Thoracic aorta (tissue), 2 donors: ENCODE data around the gene PBRM1. TPM values are rescaled to one million over a fixed set of nuclear protein-coding genes. Genes with fewer than 3 reads are reported as not detected.

Experiments
- ATAC-seq: fragments of 150-250 bp; one replicate; pipeline ENCODE4 v1.8.0; 2017; ENCODE audit warnings: low read depth; ENCODE audit not compliant: insufficient number of reproducible peaks, low FRiP score
- DNase-seq: peaks from one replicate; pipeline ENCODE4 v3.0.0-alpha.2; 2020; ENCODE audit warnings: low spot score
- H3K27ac ChIP-seq, 2 donors: fragments of 200-600 bp; sonication (generic); 1 replicate in 1 of 2; 2 replicates in 1 of 2; pipeline ENCODE4 v1.5.1; 2016; ENCODE audit warnings: mild to moderate bottlenecking in 2 of 2, moderate library complexity in 2 of 2
- H3K27me3 ChIP-seq: fragments of 200-600 bp; sonication (generic); replicated peaks from 2 replicates; pipeline ENCODE4 v1.6.0; 2016; ENCODE audit warnings: mild to moderate bottlenecking; ENCODE audit not compliant: insufficient read depth
- H3K36me3 ChIP-seq: fragments of 200-600 bp; sonication (generic); one replicate; pipeline ENCODE4 v1.5.1; 2016
- H3K4me1 ChIP-seq, 2 donors: fragments of 200-600 bp; sonication (generic); 1 replicate in 1 of 2; 2 replicates in 1 of 2; pipeline versions ENCODE4 v1.5.1 to v1.6.0; 2016; ENCODE audit warnings: low read depth in 2 of 2, mild to moderate bottlenecking in 1 of 2; ENCODE audit not compliant: control insufficient read depth in 1 of 2
- H3K4me3 ChIP-seq: fragments of 200-600 bp; sonication (generic); 2 replicates; pipeline ENCODE4 v1.5.1; 2016; ENCODE audit warnings: mild to moderate bottlenecking
- H3K9me3 ChIP-seq: fragments of 200-600 bp; sonication (generic); 2 replicates; pipeline ENCODE4 v1.5.1; 2016
- CTCF ChIP-seq: fragments of 200-600 bp; sonication (generic); IDR thresholded peaks from one replicate; pipeline ENCODE4 v1.5.1; 2019; ENCODE audit warnings: antibody characterized with exemption
- total RNA-seq, 2 donors: library from RNA; depleted of rRNA; stranded (reverse); fragments of >200 nt; gene quantifications; one replicate each; pipeline versions ENCODE4 v1.1.0 to v1.2.3, GENCODE V29; 2016

PBRM1 gene
- total RNA-seq, 2 donors from 2014 or later, result 84.5 to 87.2 TPM

- Histone ChIP-seq H3K9me3 (no peaks in the 10 kb centered on the region), H3K4me3 (no peak overlapping the region), H3K4me1 (no peaks in the 10 kb centered on the region), H3K27ac (no peak overlapping the region), H3K27me3 (no peaks in the 10 kb centered on the region), H3K36me3 (peaks cover 61% of the 10 kb centered on the region)
- no peak for ATAC-seq
- TF ChIP-seq CTCF, result no peak
- no peak for DNase-seq
These were observed 10.3 kb upstream of the PBRM1 start for GRCh38 chr3:52695798-52696671.

GRCh38 chr3:52694528-52695189 is 8.9 kb upstream of the PBRM1 start:
- Histone ChIP-seq H3K4me3 (no peak overlapping the region), H3K4me1 (no peaks in the 10 kb centered on the region), H3K27me3 (no peaks in the 10 kb centered on the region), H3K27ac (no peak overlapping the region), H3K36me3 (peaks cover 75% of the 10 kb centered on the region), H3K9me3 (no peaks in the 10 kb centered on the region)
- no peak for ATAC-seq
- TF ChIP-seq CTCF, result no peak
- no peak for DNase-seq

GRCh38 chr3:52693071-52693470 is 7.4 kb upstream of the PBRM1 start:
- TF ChIP-seq CTCF, result no peak
- peaks cover 90% of the 10 kb centered on the region for H3K36me3 ChIP-seq

GRCh38 chr3:52690560-52690959 is 4.8 kb upstream of the PBRM1 start:
- no peak for DNase-seq
- Histone ChIP-seq H3K9me3 (no peaks in the 10 kb centered on the region), H3K4me3 (no peak overlapping the region), H3K4me1 (peaks cover 5 to 13% of the 10 kb centered on the region in 2 donors), H3K27me3 (no peaks in the 10 kb centered on the region), H3K27ac (no peak overlapping the region), H3K36me3 (peaks cover 77% of the 10 kb centered on the region)
- TF ChIP-seq CTCF, result no peak
- no peak for ATAC-seq

More at GRCh38 chr3:52693071-52693470, 7.4 kb upstream of the PBRM1 start:
- Histone ChIP-seq H3K4me1 (no peaks in the 10 kb centered on the region), H3K9me3 (no peaks in the 10 kb centered on the region), H3K4me3 (no peak overlapping the region), H3K27me3 (no peaks in the 10 kb centered on the region), H3K27ac (no peak overlapping the region)
- no peak for DNase-seq
- ATAC-seq, result no peak

GRCh38 chr3:52689151-52689550 is 3.4 kb upstream of the PBRM1 start:
- DNase-seq, result no peak
- no peaks in the 10 kb centered on the region for H3K9me3 ChIP-seq
- no peak for TF ChIP-seq CTCF
- no peak overlapping the region for H3K27ac ChIP-seq
- no peak overlapping the region for H3K4me3 ChIP-seq
- H3K27me3 ChIP-seq, result no peaks in the 10 kb centered on the region
- H3K36me3 ChIP-seq, result peaks cover 65% of the 10 kb centered on the region
- H3K4me1 ChIP-seq, result peaks cover 12 to 23% of the 10 kb centered on the region in 2 donors
- no peak for ATAC-seq
